Breast epithelium (tissue), 3 donors: ENCODE data around the gene LMTK2.
"Not testable (repeated sequence)": the region's sequence is repeated elsewhere in the genome, so short reads cannot be mapped to it uniquely, and the experiment has no call there.

Experiments
- POLR2A ChIP-seq: fragments of 450-650 bp; IDR thresholded peaks from one replicate; pipeline ENCODE4 v1.6.1; 2016; ENCODE audit warnings: antibody characterized with exemption, mild to moderate bottlenecking, moderate library complexity
- TF ChIP-seq, protein P1 (sequence below), 3 donors: fragments of 450-650 bp; IDR thresholded peaks; one replicate each; pipeline ENCODE4 v1.5.1; 2016 to 2017; ENCODE audit warnings: antibody characterized with exemption in 3 of 3, mild to moderate bottlenecking in 3 of 3, moderate library complexity in 3 of 3

DNA sequence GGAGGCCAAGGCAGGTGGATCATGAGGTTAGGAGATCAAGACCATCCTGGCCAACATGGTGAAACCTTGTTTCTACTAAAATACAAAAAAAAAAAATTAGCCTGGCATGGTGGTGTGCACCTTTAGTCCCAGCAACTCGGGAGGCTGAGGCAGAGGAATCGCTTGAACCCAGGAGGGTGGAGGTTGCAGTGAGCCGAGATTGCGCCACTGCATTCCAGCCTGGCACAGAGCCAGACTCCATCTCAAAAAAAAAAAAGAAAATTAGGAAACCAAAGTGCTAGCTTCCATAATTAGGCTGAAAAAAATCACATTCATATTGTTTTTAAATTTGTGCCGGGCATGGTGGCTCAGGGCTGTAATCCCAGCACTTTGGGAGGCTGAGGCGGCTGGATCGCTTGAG lies 14.7 kb downstream of the LMTK2 start:
- TF ChIP-seq, protein P1, sequence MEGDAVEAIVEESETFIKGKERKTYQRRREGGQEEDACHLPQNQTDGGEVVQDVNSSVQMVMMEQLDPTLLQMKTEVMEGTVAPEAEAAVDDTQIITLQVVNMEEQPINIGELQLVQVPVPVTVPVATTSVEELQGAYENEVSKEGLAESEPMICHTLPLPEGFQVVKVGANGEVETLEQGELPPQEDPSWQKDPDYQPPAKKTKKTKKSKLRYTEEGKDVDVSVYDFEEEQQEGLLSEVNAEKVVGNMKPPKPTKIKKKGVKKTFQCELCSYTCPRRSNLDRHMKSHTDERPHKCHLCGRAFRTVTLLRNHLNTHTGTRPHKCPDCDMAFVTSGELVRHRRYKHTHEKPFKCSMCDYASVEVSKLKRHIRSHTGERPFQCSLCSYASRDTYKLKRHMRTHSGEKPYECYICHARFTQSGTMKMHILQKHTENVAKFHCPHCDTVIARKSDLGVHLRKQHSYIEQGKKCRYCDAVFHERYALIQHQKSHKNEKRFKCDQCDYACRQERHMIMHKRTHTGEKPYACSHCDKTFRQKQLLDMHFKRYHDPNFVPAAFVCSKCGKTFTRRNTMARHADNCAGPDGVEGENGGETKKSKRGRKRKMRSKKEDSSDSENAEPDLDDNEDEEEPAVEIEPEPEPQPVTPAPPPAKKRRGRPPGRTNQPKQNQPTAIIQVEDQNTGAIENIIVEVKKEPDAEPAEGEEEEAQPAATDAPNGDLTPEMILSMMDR (IDR thresholded peaks at IDR 0.05), result not testable (repeated sequence)
- TF ChIP-seq POLR2A, result not testable (repeated sequence)
